ENCODE data around the gene S100A1.

DNA sequence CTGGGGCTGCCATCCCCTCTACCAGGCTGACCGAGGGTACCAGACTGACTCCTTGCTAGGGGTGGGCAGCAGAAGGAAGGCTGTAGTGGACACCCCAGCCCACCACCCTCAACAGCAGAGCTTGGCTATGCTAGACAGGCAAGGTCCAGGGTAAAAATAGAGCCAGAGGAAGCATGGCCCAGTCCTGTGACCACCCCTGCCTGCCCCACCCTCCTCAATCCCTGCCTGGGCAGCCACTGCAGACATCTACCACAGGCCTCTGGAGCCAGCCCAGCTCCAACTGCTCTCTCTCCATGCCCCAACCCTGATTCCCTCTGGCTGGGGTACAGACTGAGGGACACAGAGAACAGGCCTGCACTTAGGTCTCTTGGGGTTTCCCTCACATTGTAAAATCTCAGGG is 1.7 kb downstream of the S100A1 start:
- TF ChIP-seq CTCF (conservative IDR thresholded peaks at IDR 0.05; ENCODE audit: low read depth, low read length) (no peak), EZH2phosphoT487 (IDR thresholded peaks at IDR 0.05; ENCODE audit: borderline replicate concordance, low read length) (no peak), EZH2 (IDR thresholded peaks at IDR 0.05; ENCODE audit: low read length, unreplicated experiment) (no peak)

Measured in PC-3 (cell line).